H9 (cell line): ENCODE results near the gene VWDE. TPM values are rescaled to one million over a fixed set of nuclear protein-coding genes. Genes with fewer than 3 reads are reported as not detected.
"Not testable (repeated sequence)": the region's sequence is repeated elsewhere in the genome, so short reads cannot be mapped to it uniquely, and the experiment has no call there.

Experiments
- DNase-seq: peaks from one replicate; pipeline ENCODE4 v3.0.0-alpha.2; 2017
- H2AFZ ChIP-seq: one replicate; pipeline ENCODE4 v1.6.1; 2013; ENCODE audit warnings: mild to moderate bottlenecking, low read length, control low read depth, moderate library complexity
- H2AK5ac ChIP-seq: 2 replicates; pipeline ENCODE4 v1.6.1; 2013; ENCODE audit warnings: low read length, control low read depth, mixed read lengths; ENCODE audit not compliant: insufficient read length
- H2BK120ac ChIP-seq: one replicate; pipeline ENCODE4 v1.6.1; 2013; ENCODE audit warnings: low read depth, mild to moderate bottlenecking, low read length, control low read depth, inconsistent platforms; ENCODE audit not compliant: poor library complexity, severe bottlenecking
- H2BK12ac ChIP-seq: 2 replicates; pipeline ENCODE4 v1.6.1; 2013; ENCODE audit warnings: low read length, control low read depth, mixed read lengths, low read depth; ENCODE audit not compliant: insufficient read length
- H2BK15ac ChIP-seq: 2 replicates; pipeline ENCODE4 v1.6.1; 2013; ENCODE audit warnings: low read depth, low read length, control low read depth
- H2BK20ac ChIP-seq: one replicate; pipeline ENCODE4 v1.6.1; 2013; ENCODE audit warnings: low read depth, mild to moderate bottlenecking, low read length, control low read depth, inconsistent platforms; ENCODE audit not compliant: poor library complexity, severe bottlenecking
- H2BK5ac ChIP-seq: 2 replicates; pipeline ENCODE4 v1.6.1; 2013; ENCODE audit warnings: low read length, control low read depth, mixed read lengths; ENCODE audit not compliant: insufficient read length
- H3K14ac ChIP-seq: 2 replicates; pipeline ENCODE4 v1.6.1; 2013; ENCODE audit warnings: low read length, control low read depth; ENCODE audit not compliant: insufficient read depth
- H3K18ac ChIP-seq: 2 replicates; pipeline ENCODE4 v1.6.1; 2013; ENCODE audit warnings: low read depth, mild to moderate bottlenecking, mixed read lengths, low read length, control low read depth; ENCODE audit not compliant: insufficient read length
- H3K23ac ChIP-seq: 2 replicates; pipeline ENCODE4 v1.6.1; 2013; ENCODE audit warnings: low read length, control low read depth, mixed read lengths, low read depth; ENCODE audit not compliant: insufficient read length
- H3K23me2 ChIP-seq: 2 replicates; pipeline ENCODE4 v1.6.1; 2013; ENCODE audit warnings: low read depth, mild to moderate bottlenecking, mixed read lengths, low read length, control low read depth; ENCODE audit not compliant: insufficient read length, poor library complexity, severe bottlenecking
- H3K27ac ChIP-seq: 2 replicates; pipeline ENCODE4 v1.5.1; 2013; ENCODE audit warnings: low read length, control low read depth, mixed read lengths, low read depth; ENCODE audit not compliant: insufficient read length
- H3K27me3 ChIP-seq: 2 replicates; pipeline ENCODE4 v1.6.1; 2013; ENCODE audit warnings: low read length, control low read depth, inconsistent platforms; ENCODE audit not compliant: insufficient read depth
- H3K4ac ChIP-seq: 2 replicates; pipeline ENCODE4 v1.6.1; 2013; ENCODE audit warnings: low read depth, mild to moderate bottlenecking, control low read depth, inconsistent platforms, low read length, moderate library complexity
- H3K4me1 ChIP-seq: 2 replicates; pipeline ENCODE4 v1.6.1; 2013; ENCODE audit warnings: low read length, control low read depth, inconsistent platforms; ENCODE audit not compliant: insufficient read depth
- H3K4me2 ChIP-seq: 2 replicates; pipeline ENCODE4 v1.6.1; 2013; ENCODE audit warnings: low read length, control low read depth, mixed read lengths; ENCODE audit not compliant: insufficient read length, insufficient read depth
- H3K56ac ChIP-seq: 2 replicates; pipeline ENCODE4 v1.6.1; 2013; ENCODE audit warnings: low read depth, mild to moderate bottlenecking, mixed read lengths, low read length, control low read depth; ENCODE audit not compliant: insufficient read length
- H3K79me1 ChIP-seq: 2 replicates; pipeline ENCODE4 v1.6.1; 2013; ENCODE audit warnings: low read depth, mild to moderate bottlenecking, moderate library complexity, low read length, control low read depth, inconsistent platforms; ENCODE audit not compliant: insufficient read depth, poor library complexity, severe bottlenecking
- H3K79me2 ChIP-seq: 2 replicates; pipeline ENCODE4 v1.6.1; 2013; ENCODE audit warnings: low read length, control low read depth, inconsistent platforms; ENCODE audit not compliant: insufficient read depth
- H3K9ac ChIP-seq: 2 replicates; pipeline ENCODE4 v1.6.1; 2013; ENCODE audit warnings: low read length, control low read depth, mixed read lengths; ENCODE audit not compliant: insufficient read length; ENCODE audit errors: extremely low read depth
- H3K9me3 ChIP-seq: one replicate; pipeline ENCODE4 v1.6.1; 2013; ENCODE audit warnings: low read depth, low read length, inconsistent platforms; ENCODE audit not compliant: control insufficient read depth
- H3T11ph ChIP-seq: one replicate; pipeline ENCODE4 v1.6.1; 2013; ENCODE audit warnings: mild to moderate bottlenecking, low read length, control low read depth, inconsistent platforms
- H4K20me1 ChIP-seq: one replicate; pipeline ENCODE4 v1.6.1; 2013; ENCODE audit not compliant: control insufficient read depth, insufficient read length, insufficient read depth
- H4K5ac ChIP-seq: 2 replicates; pipeline ENCODE4 v1.6.1; 2013; ENCODE audit warnings: low read depth, mild to moderate bottlenecking, mixed read lengths, low read length, control low read depth; ENCODE audit not compliant: insufficient read length
- H4K8ac ChIP-seq: replicated peaks from 2 replicates; pipeline ENCODE4 v1.6.1; 2013; ENCODE audit warnings: low read length, control low read depth, mixed read lengths, low read depth; ENCODE audit not compliant: insufficient read length
- H4K91ac ChIP-seq: 2 replicates; pipeline ENCODE4 v1.6.1; 2013; ENCODE audit warnings: low read depth, mild to moderate bottlenecking, moderate library complexity, mixed read lengths, low read length, control low read depth; ENCODE audit not compliant: insufficient read length
- H3K27ac Mint-ChIP-seq, 3 experiments: 2 replicates in 2 of 3; 3 replicates in 1 of 3; pipeline ENCODE4 v1.8.0; 2020 to 2021; ENCODE audit warnings: mixed read lengths in 3 of 3, mild to moderate bottlenecking in 1 of 3, moderate library complexity in 1 of 3
- H3K27me3 Mint-ChIP-seq: 2 replicates; pipeline ENCODE4 v1.8.0; 2021; ENCODE audit warnings: low read depth, mild to moderate bottlenecking, moderate library complexity, mixed read lengths
- H3K36me3 Mint-ChIP-seq, 3 experiments: 2 replicates in 2 of 3; 3 replicates in 1 of 3; pipeline ENCODE4 v1.8.0; 2020 to 2021; ENCODE audit warnings: low read depth in 3 of 3, mixed read lengths in 3 of 3; ENCODE audit not compliant: insufficient read depth in 1 of 3
- H3K4me1 Mint-ChIP-seq, 2 experiments: 2 replicates each; pipeline ENCODE4 v1.8.0; 2020; ENCODE audit warnings: mixed read lengths in 2 of 2
- H3K4me3 Mint-ChIP-seq, 2 experiments: 2 replicates in 1 of 2; 3 replicates in 1 of 2; pipeline ENCODE4 v1.8.0; 2020 to 2021; ENCODE audit warnings: mild to moderate bottlenecking in 2 of 2, mixed read lengths in 2 of 2, moderate library complexity in 1 of 2
- H3K9me3 Mint-ChIP-seq, 2 experiments: 2 replicates in 1 of 2; 3 replicates in 1 of 2; pipeline ENCODE4 v1.8.0; 2020; ENCODE audit warnings: mild to moderate bottlenecking in 2 of 2, mixed read lengths in 2 of 2, moderate library complexity in 1 of 2
- WGBS: extraction: QIAGEN DNeasy Blood & Tissue Kit; methylation state at CpG from one replicate; pipeline ENCODE4 v1.1.7; 2013; ENCODE audit warnings: missing lambda C conversion rate, low lambda C conversion rate, mixed read lengths; ENCODE audit not compliant: insufficient read length; ENCODE audit errors: extremely low coverage; 5-methylcytosine and 5-hydroxymethylcytosine counted together
- long read RNA-seq: library from polyadenylated mRNA; unstranded; transcript quantifications from one replicate; pipeline ENCODE4 v2.0.0, GENCODE V29; 2020
- total RNA-seq: library from RNA; stranded (reverse); gene quantifications from 2 replicates; pipeline ENCODE4 v1.2.1, GENCODE V29; 2021
- TF ChIP-seq, protein P1 (sequence below): fragments of 200-600 bp; sonication (generic); conservative IDR thresholded peaks from 3 replicates; pipeline ENCODE4 v1.8.0; 2021; ENCODE audit warnings: antibody characterized with exemption, mild to moderate bottlenecking

VWDE gene
- 15.9 and 18.1 TPM in 2 replicates for total RNA-seq
- long read RNA-seq, full-length matches to known transcripts: 3 of 32 reads
- long read RNA-seq, partial matches to known transcripts: 14 of 32 reads
- long read RNA-seq, other reads (novel, unspliced or antisense): 15 of 32 reads

DNA sequence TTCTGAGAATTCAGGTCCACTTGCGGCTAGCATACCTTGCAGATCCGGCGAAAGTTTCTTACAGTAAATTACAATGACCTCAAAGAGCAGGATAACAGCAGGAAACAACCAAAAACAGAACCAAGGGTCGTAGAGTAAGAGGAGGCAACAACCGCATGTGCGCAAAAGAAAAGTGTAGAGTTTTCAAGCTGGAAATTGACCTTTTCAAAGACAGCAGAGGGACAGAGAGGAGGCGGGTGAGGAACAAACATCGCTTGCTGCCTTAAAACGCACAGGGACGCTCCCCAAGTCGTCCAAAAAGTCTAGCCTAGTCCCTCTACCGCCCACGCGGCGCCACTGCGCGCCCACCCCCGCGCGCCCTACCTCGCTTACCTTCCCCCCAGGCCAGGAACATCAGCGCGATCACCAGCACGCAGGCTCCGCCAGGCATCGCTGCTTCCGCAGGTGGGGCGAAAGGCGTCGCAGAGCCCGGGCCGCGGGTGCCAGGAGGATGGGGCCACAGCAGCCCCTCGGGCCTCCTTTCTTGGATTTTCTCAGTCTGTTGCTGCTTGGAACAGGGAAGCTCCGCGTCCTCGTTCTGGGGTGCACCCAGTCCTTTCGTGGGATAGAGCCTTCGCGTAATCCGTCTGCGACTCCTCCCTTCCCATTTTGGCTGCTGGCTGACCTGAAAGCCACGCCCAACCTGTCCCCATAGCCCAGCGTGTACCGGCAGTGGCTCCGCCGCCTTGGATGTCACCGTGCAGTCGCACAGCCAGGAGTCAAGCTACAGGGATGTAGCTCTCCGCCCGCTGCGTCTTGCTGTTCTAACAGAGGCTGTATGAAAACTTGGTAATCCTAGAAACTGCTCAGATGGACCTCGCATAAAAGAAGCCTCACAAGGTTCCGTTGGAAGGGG lies at the start of gene VWDE:
VWDE (minus strand) TSS at position 579 of the 895 bp plus-strand sequence; CDS start at position 430, 149 bp downstream.
- no peak within 1 kb of the TSS for H2BK15ac ChIP-seq
- no peak within 1 kb of the TSS for H2AK5ac ChIP-seq
- H3K79me2 ChIP-seq: peaks cover 11% of the 10 kb centered on the region; the same call in 1 of the 2 replicates
- H4K5ac ChIP-seq: peak within 1 kb of the TSS; percentile 15
- no peak within 1 kb of the TSS for H4K91ac ChIP-seq
- no peaks in the 10 kb centered on the region for H4K20me1 ChIP-seq
- no peaks in the 10 kb centered on the region for H3K79me1 ChIP-seq
- Mint-ChIP-seq H3K4me3 (peak within 1 kb of the TSS; percentile 87 to 97), H3K9me3 (peaks cover 9 to 12% of the 10 kb centered on the region in 2 experiments), H3K27ac (peak within 1 kb of the TSS; percentile 88 to 95 (median 94)), H3K4me1 (peaks cover 31 to 39% of the 10 kb centered on the region in 2 experiments), H3K27me3 (peaks cover 4% of the 10 kb centered on the region), H3K36me3 (peaks cover 11 to 15% (median 12%) of the 10 kb centered on the region in 3 experiments)
- H3K18ac ChIP-seq: peak within 1 kb of the TSS; percentile 86
- H3K14ac ChIP-seq: peak within 1 kb of the TSS; percentile 82
- H3T11ph ChIP-seq: no peak within 1 kb of the TSS
- no peak within 1 kb of the TSS for H4K8ac ChIP-seq
- H2BK120ac ChIP-seq: no peak within 1 kb of the TSS
- no peaks in the 10 kb centered on the region; the same call in 1 of the 2 replicates for H3K27me3 ChIP-seq
- peak within 1 kb of the TSS; percentile 97 for H3K9ac ChIP-seq
- peak within 1 kb of the TSS; percentile 89 for H3K4me2 ChIP-seq
- peak; percentile 90 for DNase-seq
- peaks cover 9% of the 10 kb centered on the region for H3K23me2 ChIP-seq
- no peak within 1 kb of the TSS for H3K56ac ChIP-seq
- H2BK20ac ChIP-seq: no peak within 1 kb of the TSS
- no CpG with 5 or more reads among the region's 54 CpGs for WGBS
- no peak within 1 kb of the TSS for H3K4ac ChIP-seq
- H3K23ac ChIP-seq: no peak within 1 kb of the TSS
- peaks cover 2% of the 10 kb centered on the region for H3K9me3 ChIP-seq
- peak within 1 kb of the TSS; percentile 88 for H3K27ac ChIP-seq
- H2BK12ac ChIP-seq: no peak within 1 kb of the TSS
- TF ChIP-seq, protein P1, sequence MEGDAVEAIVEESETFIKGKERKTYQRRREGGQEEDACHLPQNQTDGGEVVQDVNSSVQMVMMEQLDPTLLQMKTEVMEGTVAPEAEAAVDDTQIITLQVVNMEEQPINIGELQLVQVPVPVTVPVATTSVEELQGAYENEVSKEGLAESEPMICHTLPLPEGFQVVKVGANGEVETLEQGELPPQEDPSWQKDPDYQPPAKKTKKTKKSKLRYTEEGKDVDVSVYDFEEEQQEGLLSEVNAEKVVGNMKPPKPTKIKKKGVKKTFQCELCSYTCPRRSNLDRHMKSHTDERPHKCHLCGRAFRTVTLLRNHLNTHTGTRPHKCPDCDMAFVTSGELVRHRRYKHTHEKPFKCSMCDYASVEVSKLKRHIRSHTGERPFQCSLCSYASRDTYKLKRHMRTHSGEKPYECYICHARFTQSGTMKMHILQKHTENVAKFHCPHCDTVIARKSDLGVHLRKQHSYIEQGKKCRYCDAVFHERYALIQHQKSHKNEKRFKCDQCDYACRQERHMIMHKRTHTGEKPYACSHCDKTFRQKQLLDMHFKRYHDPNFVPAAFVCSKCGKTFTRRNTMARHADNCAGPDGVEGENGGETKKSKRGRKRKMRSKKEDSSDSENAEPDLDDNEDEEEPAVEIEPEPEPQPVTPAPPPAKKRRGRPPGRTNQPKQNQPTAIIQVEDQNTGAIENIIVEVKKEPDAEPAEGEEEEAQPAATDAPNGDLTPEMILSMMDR: peak; percentile 33; the same call in 1 of the 3 replicates
- H2BK5ac ChIP-seq: peak within 1 kb of the TSS; percentile 54
- H2AFZ ChIP-seq: peak within 1 kb of the TSS; percentile 43
- no peaks in the 10 kb centered on the region for H3K4me1 ChIP-seq

DNA sequence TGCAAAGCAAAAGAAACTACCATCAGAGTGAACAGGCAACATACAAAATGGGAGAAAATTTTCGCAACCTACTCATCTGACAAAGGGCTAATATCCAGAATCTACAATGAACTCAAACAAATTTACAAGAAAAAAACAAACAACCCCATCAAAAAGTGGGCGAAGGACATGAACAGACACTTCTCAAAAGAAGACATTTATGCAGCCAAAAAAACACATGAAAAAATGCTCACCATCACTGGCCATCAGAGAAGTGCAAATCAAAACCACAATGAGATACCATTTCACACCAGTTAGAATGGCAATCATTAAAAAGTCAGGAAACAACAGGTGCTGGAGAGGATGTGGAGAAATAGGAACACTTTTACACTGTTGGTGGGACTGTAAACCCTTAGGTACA lies 49.5 kb upstream of the VWDE start:
- not testable (repeated sequence) for H4K91ac ChIP-seq, H4K8ac ChIP-seq, H3K79me1 ChIP-seq, H3T11ph ChIP-seq, H3K79me2 ChIP-seq, H3K56ac ChIP-seq, H3K27ac Mint-ChIP-seq, H2BK20ac ChIP-seq, H2BK12ac ChIP-seq, H2BK15ac ChIP-seq, H3K9ac ChIP-seq, H3K23ac ChIP-seq, H2AFZ ChIP-seq, H3K27me3 Mint-ChIP-seq, H3K27me3 ChIP-seq, H2BK120ac ChIP-seq, H3K27ac ChIP-seq, H3K18ac ChIP-seq, H3K4ac ChIP-seq, H3K23me2 ChIP-seq, H3K14ac ChIP-seq, H4K5ac ChIP-seq, H2BK5ac ChIP-seq, H2AK5ac ChIP-seq, DNase-seq, H3K4me3 Mint-ChIP-seq, H4K20me1 ChIP-seq, H3K4me1 ChIP-seq, H3K9me3 ChIP-seq, H3K4me2 ChIP-seq
- Mint-ChIP-seq H3K9me3 (peaks cover 11 to 20% of the 10 kb centered on the region in 2 experiments), H3K36me3 (peaks cover 8 to 20% (median 13%) of the 10 kb centered on the region in 3 experiments; a peak in 6 of 7 replicates), H3K4me1 (peaks cover 12 to 23% of the 10 kb centered on the region in 2 experiments)
- WGBS: no CpG with 5 or more reads among the region's 2 CpGs
